ENCODE results near the gene SIRT1.

SIRT1 gene

DNA sequence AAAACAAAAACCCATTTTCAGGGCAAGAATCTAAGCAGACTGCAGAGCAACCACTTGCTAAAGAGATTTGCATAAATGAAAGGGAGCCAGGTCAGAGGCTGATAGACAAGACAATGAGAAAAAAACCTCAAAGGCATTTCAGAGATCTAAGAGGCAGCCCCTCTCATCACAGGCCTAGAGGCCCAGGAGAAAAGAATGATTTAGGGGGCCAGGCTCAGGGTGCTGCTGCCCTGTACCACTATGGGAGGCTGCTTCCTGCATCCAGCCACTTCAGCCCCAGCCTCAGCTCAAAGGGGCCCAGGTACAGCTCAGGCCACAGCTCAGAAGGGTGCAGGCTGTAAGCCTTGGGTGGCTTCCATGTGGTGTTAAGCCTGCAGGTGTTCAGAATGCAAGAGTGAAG is 42.7 kb upstream of the SIRT1 start:
- Histone ChIP-seq H3K4me1 (ENCODE audit: insufficient read depth, insufficient read length) (no peaks in the 10 kb centered on the region), H3K36me3 (ENCODE audit: insufficient read depth, insufficient read length, low read length) (no peaks in the 10 kb centered on the region), H3K4me3 (ENCODE audit: insufficient read length, low read depth) (no peak overlapping the region), H3K9me3 (ENCODE audit: insufficient read depth, low read length) (peaks cover 13% of the 10 kb centered on the region; the same call in 1 of the 2 replicates), H3K9ac (ENCODE audit: insufficient read length, low read depth) (no peak overlapping the region), H3K27me3 (ENCODE audit: insufficient read depth, insufficient read length) (no peaks in the 10 kb centered on the region)
- no peak for DNase-seq (ENCODE audit: low read depth, low spot score)
- TF ChIP-seq YY1 (IDR thresholded peaks at IDR 0.05; ENCODE audit: insufficient read depth, insufficient read length): no peak
- no peak for TF ChIP-seq ZNF274 (IDR thresholded peaks at IDR 0.05; ENCODE audit: low read depth, low read length)
- no peak for TF ChIP-seq SUZ12 (IDR thresholded peaks at IDR 0.05; ENCODE audit: extremely low read depth, insufficient read depth, insufficient read length)

DNA sequence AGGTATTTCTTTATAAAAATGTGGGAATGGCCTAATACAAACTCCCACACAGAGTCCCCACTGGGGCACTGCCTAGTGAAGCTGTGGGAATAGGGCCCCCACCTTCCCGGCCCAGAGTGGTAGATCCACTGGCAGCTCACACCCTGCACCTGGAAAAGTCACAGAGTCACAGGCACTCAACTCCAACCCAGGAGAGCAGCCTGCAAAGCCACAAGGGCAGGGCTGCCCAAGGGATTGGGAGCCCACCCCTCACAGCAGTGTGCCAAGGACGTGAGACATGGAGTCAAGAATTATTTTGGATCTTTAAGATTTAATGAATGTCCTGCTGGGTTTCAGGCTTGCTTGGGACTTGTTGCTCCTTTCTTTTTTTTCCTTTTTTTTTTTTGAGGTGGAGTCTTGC is 41.2 kb upstream of the SIRT1 start:
- Histone ChIP-seq H3K27me3 (ENCODE audit: insufficient read depth, insufficient read length) (no peaks in the 10 kb centered on the region), H3K36me3 (ENCODE audit: insufficient read depth, insufficient read length, low read length) (no peaks in the 10 kb centered on the region), H3K9ac (ENCODE audit: insufficient read length, low read depth) (no peak overlapping the region), H3K9me3 (ENCODE audit: insufficient read depth, low read length) (peaks cover 13% of the 10 kb centered on the region; the same call in 1 of the 2 replicates), H3K4me3 (ENCODE audit: insufficient read length, low read depth) (no peak overlapping the region), H3K4me1 (ENCODE audit: insufficient read depth, insufficient read length) (no peaks in the 10 kb centered on the region)
- DNase-seq (ENCODE audit: low read depth, low spot score): no peak
- TF ChIP-seq ZNF274 (IDR thresholded peaks at IDR 0.05; ENCODE audit: low read depth, low read length) (no peak), YY1 (IDR thresholded peaks at IDR 0.05; ENCODE audit: insufficient read depth, insufficient read length) (no peak), SUZ12 (IDR thresholded peaks at IDR 0.05; ENCODE audit: extremely low read depth, insufficient read depth, insufficient read length) (no peak)

DNA sequence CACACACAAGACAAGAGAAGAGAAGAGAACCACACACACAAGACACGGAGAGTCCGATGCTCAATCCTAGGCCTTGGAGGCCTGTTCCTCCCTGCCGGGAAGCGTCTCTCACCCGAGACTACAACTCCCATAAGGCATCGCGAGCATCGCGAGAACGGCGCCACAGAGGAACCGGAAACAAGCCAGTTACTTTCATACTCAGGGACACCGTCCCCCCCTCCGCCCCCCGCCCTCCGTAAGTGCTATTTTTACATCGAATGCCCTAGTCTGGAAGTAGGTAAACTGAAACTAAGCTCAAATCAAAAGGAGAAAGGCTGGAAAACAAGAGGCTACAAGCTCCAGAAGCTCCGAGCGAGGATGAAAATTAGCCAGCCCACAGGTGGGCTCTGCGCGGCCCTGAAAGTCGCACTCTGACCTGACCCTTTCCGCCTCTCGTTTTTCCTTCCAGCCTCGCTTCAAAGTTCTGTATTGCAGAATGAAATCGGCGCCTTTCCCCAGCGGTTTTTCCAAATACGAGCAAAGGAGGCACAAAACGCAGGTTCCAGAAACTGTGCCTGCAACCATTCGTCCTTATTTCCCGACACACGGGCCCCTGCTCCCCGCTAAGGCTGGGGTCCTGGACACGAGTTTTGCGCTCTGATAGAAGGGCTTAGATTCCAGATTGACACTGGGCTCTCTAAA is 35.0 kb upstream of the SIRT1 start:
- no peaks in the 10 kb centered on the region for H3K27me3 ChIP-seq (ENCODE audit: insufficient read depth, insufficient read length)
- TF ChIP-seq SUZ12 (IDR thresholded peaks at IDR 0.05; ENCODE audit: extremely low read depth, insufficient read depth, insufficient read length) (no peak), YY1 (IDR thresholded peaks at IDR 0.05; ENCODE audit: insufficient read depth, insufficient read length) (no peak), ZNF274 (IDR thresholded peaks at IDR 0.05; ENCODE audit: low read depth, low read length) (no peak)
- H3K4me1 ChIP-seq (ENCODE audit: insufficient read depth, insufficient read length): no peaks in the 10 kb centered on the region
- no peaks in the 10 kb centered on the region for H3K9me3 ChIP-seq (ENCODE audit: insufficient read depth, low read length)
- H3K36me3 ChIP-seq (ENCODE audit: insufficient read depth, insufficient read length, low read length): no peaks in the 10 kb centered on the region
- DNase-seq (ENCODE audit: low read depth, low spot score): peak; percentile 82
- H3K4me3 ChIP-seq (ENCODE audit: insufficient read length, low read depth): peak overlapping the region; percentile 91
- peak overlapping the region; percentile 90 for H3K9ac ChIP-seq (ENCODE audit: insufficient read length, low read depth)

DNA sequence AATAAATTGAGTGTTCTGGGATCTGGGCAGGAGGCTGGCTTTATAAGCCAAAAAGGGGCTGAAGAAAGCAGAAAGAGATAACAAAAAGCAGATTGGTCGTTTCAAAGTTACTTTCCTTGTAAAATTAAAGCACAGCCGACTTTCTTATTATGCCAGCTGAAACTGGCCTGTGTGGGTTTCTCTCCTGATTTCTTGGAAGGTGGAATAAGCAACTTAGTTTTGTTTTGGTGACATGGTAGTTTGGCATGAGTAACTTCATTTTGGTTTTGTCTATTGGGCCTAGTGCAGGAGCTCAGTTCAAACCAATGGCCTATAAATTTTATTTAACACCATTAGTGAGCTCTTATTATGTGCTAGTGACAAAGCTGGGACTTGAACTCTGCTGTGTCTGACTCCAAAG is 33.3 kb upstream of the SIRT1 start:
- Histone ChIP-seq H3K4me3 (ENCODE audit: insufficient read length, low read depth) (no peak overlapping the region), H3K4me1 (ENCODE audit: insufficient read depth, insufficient read length) (no peaks in the 10 kb centered on the region), H3K9ac (ENCODE audit: insufficient read length, low read depth) (no peak overlapping the region), H3K9me3 (ENCODE audit: insufficient read depth, low read length) (no peaks in the 10 kb centered on the region), H3K27me3 (ENCODE audit: insufficient read depth, insufficient read length) (no peaks in the 10 kb centered on the region), H3K36me3 (ENCODE audit: insufficient read depth, insufficient read length, low read length) (no peaks in the 10 kb centered on the region)
- DNase-seq (ENCODE audit: low read depth, low spot score): no peak
- TF ChIP-seq SUZ12 (IDR thresholded peaks at IDR 0.05; ENCODE audit: extremely low read depth, insufficient read depth, insufficient read length) (no peak), ZNF274 (IDR thresholded peaks at IDR 0.05; ENCODE audit: low read depth, low read length) (no peak), YY1 (IDR thresholded peaks at IDR 0.05; ENCODE audit: insufficient read depth, insufficient read length) (no peak)

DNA sequence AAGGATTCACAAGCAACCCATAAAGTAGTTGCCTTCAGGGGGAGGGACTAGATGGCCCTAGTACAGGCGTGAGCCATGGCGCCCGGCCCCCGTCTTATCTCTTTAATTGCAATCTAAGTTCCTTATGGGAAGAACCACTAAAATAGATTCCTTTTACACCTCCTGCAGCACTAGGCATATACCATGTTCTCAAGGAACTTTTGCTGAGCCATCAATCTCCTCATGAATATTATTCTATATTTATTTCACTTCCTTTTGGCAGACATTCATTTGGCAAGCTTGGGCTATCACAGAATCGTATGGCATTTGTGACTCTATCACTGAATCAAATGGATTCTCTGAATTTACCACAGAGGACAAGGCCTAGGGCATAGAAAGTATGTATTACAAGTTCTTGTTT is 31.7 kb upstream of the SIRT1 start:
- no peak overlapping the region for H3K9ac ChIP-seq (ENCODE audit: insufficient read length, low read depth)
- no peak for TF ChIP-seq SUZ12 (IDR thresholded peaks at IDR 0.05; ENCODE audit: extremely low read depth, insufficient read depth, insufficient read length)
- TF ChIP-seq ZNF274 (IDR thresholded peaks at IDR 0.05; ENCODE audit: low read depth, low read length): no peak
- no peak for TF ChIP-seq YY1 (IDR thresholded peaks at IDR 0.05; ENCODE audit: insufficient read depth, insufficient read length)

DNA sequence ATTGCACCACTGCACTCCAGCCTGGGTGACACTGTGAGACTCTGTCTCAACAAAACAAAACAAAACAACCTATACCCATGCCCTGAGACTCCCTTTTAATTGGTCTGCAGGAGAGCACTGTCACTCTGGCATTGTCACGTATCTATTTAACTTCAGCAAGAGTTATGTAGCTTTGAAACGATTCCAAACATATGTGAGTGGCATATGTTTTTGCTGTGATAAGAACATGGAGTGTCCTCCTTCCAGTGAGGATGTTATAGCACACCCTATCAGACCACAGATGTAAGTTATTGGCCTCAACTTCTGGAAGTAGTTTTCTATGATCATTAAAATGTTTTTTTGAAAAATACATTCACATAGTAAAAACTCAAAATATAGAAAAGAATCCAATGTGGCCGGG is 30.9 kb upstream of the SIRT1 start:
- Histone ChIP-seq H3K36me3 (ENCODE audit: insufficient read depth, insufficient read length, low read length) (no peaks in the 10 kb centered on the region), H3K27me3 (ENCODE audit: insufficient read depth, insufficient read length) (no peaks in the 10 kb centered on the region), H3K4me3 (ENCODE audit: insufficient read length, low read depth) (no peak overlapping the region), H3K9me3 (ENCODE audit: insufficient read depth, low read length) (no peaks in the 10 kb centered on the region), H3K9ac (ENCODE audit: insufficient read length, low read depth) (no peak overlapping the region), H3K4me1 (ENCODE audit: insufficient read depth, insufficient read length) (no peaks in the 10 kb centered on the region)
- TF ChIP-seq SUZ12 (IDR thresholded peaks at IDR 0.05; ENCODE audit: extremely low read depth, insufficient read depth, insufficient read length) (no peak), YY1 (IDR thresholded peaks at IDR 0.05; ENCODE audit: insufficient read depth, insufficient read length) (no peak), ZNF274 (IDR thresholded peaks at IDR 0.05; ENCODE audit: low read depth, low read length) (no peak)
- DNase-seq (ENCODE audit: low read depth, low spot score): no peak

More for the DNA sequence above, 31.7 kb upstream of the SIRT1 start:
- no peaks in the 10 kb centered on the region for H3K4me1 ChIP-seq (ENCODE audit: insufficient read depth, insufficient read length)
- no peaks in the 10 kb centered on the region for H3K9me3 ChIP-seq (ENCODE audit: insufficient read depth, low read length)
- H3K27me3 ChIP-seq (ENCODE audit: insufficient read depth, insufficient read length): no peaks in the 10 kb centered on the region
- no peaks in the 10 kb centered on the region for H3K36me3 ChIP-seq (ENCODE audit: insufficient read depth, insufficient read length, low read length)
- no peak for DNase-seq (ENCODE audit: low read depth, low spot score)
- H3K4me3 ChIP-seq (ENCODE audit: insufficient read length, low read depth): no peak overlapping the region

DNA sequence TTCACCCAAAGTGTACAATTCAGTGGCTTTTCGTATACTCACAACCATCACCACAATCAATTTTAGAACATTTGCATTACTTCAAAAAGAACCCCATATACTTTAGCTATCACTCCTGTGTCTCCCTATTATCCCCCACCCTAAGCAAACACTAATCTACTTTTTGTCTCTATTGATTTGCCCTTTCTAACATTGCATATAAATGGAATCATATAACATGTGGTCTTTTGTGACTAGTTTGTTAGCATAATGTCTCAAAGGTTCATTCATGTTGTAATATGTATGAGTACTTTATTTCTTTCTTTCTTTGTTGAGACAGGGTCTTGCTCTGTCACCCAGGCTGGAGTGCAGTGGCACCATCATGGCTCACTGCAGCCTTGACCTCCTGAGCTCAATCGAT is 25.5 kb upstream of the SIRT1 start:
- Histone ChIP-seq H3K4me1 (ENCODE audit: insufficient read depth, insufficient read length) (no peaks in the 10 kb centered on the region), H3K27me3 (ENCODE audit: insufficient read depth, insufficient read length) (no peaks in the 10 kb centered on the region), H3K9me3 (ENCODE audit: insufficient read depth, low read length) (no peaks in the 10 kb centered on the region), H3K36me3 (ENCODE audit: insufficient read depth, insufficient read length, low read length) (no peaks in the 10 kb centered on the region), H3K4me3 (ENCODE audit: insufficient read length, low read depth) (no peak overlapping the region), H3K9ac (ENCODE audit: insufficient read length, low read depth) (no peak overlapping the region)
- TF ChIP-seq ZNF274 (IDR thresholded peaks at IDR 0.05; ENCODE audit: low read depth, low read length) (no peak), YY1 (IDR thresholded peaks at IDR 0.05; ENCODE audit: insufficient read depth, insufficient read length) (no peak)
- DNase-seq (ENCODE audit: low read depth, low spot score): no peak

All from NT2/D1 (cell line).